ENCODE measurements around the gene MRTO4.
"Not testable (repeated sequence)": the region's sequence is repeated elsewhere in the genome, so short reads cannot be mapped to it uniquely, and the experiment has no call there.

Gene MRTO4

DNA sequence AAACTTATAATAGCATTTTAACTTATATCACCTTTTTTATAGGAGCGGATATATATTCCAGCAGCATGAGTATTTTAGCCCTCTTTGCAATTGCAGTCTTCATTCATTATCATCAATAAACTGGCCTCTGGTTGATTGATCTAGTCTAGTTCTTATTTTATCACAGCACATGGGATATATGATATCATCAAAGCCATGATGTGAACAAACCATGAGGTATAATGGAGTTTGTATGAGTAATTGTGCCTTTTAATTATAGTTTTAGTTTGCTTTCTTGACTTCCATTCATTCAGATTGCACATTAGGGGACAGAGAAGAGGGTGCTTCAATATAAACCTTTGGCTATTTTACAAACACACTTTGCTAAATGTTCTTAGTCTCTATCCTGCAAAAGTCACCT, 38.0 kb upstream of the MRTO4 start:
- no peak overlapping the region for H3K4me3 ChIP-seq (ENCODE audit: low read length)
- DNase-seq (ENCODE audit: low read depth): no peak
- TF ChIP-seq, protein P1, sequence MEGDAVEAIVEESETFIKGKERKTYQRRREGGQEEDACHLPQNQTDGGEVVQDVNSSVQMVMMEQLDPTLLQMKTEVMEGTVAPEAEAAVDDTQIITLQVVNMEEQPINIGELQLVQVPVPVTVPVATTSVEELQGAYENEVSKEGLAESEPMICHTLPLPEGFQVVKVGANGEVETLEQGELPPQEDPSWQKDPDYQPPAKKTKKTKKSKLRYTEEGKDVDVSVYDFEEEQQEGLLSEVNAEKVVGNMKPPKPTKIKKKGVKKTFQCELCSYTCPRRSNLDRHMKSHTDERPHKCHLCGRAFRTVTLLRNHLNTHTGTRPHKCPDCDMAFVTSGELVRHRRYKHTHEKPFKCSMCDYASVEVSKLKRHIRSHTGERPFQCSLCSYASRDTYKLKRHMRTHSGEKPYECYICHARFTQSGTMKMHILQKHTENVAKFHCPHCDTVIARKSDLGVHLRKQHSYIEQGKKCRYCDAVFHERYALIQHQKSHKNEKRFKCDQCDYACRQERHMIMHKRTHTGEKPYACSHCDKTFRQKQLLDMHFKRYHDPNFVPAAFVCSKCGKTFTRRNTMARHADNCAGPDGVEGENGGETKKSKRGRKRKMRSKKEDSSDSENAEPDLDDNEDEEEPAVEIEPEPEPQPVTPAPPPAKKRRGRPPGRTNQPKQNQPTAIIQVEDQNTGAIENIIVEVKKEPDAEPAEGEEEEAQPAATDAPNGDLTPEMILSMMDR (conservative IDR thresholded peaks at IDR 0.05; ENCODE audit: low read depth, low read length): no peak

- DNase-seq (ENCODE audit: low read depth); H3K4me3 ChIP-seq (ENCODE audit: low read length): not testable (repeated sequence)
Measured at GRCh38 chr1:19216585-19216984, 35.0 kb upstream of the MRTO4 start.

- no peak for DNase-seq (ENCODE audit: low read depth)
- no peak overlapping the region for H3K4me3 ChIP-seq (ENCODE audit: low read length)
- TF ChIP-seq, protein P1 (conservative IDR thresholded peaks at IDR 0.05; ENCODE audit: low read depth, low read length): no peak
Measured at GRCh38 chr1:19219451-19219850, 32.2 kb upstream of the MRTO4 start.

DNA sequence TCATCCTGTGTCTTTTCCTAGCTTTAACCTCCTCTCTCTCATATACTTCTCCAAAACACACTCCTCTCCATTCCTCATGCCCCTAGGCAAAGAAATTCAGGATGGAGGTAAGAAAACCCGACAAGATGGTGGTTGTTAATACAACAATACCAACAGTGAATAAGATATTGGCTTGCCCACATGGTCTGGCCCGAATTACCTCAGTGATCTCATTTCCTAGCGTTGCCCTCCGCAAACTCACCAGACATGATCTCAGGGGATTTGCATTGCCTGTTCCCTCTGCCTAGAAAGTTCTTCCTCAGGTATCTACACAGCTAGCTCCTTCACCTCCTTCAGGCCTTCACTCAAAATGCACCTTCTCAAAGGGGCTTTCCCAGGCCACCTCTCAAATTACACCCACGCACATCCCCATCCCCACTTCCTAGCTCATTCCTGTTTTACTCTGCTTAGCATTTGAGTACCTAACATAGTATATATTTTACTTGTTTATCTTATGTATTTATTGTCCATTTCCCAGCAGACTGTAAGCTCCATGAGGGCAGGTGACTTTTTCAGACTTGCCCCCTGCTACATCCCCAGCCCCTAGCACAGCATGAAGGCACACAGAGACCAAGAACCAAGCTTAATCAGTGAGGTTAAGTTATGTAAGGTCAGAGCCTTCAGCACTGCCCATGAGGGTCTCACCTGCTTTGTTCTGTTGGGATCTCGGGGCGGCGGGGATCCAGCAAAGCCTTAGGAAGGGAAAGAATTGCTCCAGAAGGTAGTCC, 31.3 kb upstream of the MRTO4 start:
- TF ChIP-seq, protein P1 (conservative IDR thresholded peaks at IDR 0.05; ENCODE audit: low read depth, low read length): no peak
- DNase-seq (ENCODE audit: low read depth): no peak
- H3K4me3 ChIP-seq (ENCODE audit: low read length): no peak overlapping the region

GRCh38 chr1:19220991-19221390, 30.6 kb upstream of the MRTO4 start:
- TF ChIP-seq, protein P1 (conservative IDR thresholded peaks at IDR 0.05; ENCODE audit: low read depth, low read length): no peak
- DNase-seq (ENCODE audit: low read depth): no peak
- no peak overlapping the region for H3K4me3 ChIP-seq (ENCODE audit: low read length)

DNA sequence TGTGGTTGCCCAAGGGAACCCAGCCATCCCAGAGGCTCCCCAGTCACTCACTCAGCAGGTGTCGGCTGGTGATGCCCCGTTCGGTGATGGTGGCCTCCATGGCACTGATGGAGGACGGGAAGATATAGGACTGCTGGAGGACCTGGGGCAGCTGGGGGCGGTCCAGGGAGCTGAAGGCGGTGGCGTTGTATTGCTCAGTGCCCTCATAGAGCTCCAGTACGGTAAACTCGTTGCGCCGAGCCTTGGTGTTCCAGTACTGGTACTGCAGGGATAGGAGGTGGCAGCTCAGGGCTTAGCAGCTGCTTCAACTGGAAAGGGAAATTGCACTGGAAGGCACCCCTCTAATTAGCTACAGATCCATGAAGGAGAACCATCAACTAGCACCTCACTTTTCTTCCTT, 29.0 kb upstream of the MRTO4 start:
- no peak overlapping the region for H3K4me3 ChIP-seq (ENCODE audit: low read length)
- TF ChIP-seq, protein P1 (conservative IDR thresholded peaks at IDR 0.05; ENCODE audit: low read depth, low read length): no peak
- DNase-seq (ENCODE audit: low read depth): no peak

DNA sequence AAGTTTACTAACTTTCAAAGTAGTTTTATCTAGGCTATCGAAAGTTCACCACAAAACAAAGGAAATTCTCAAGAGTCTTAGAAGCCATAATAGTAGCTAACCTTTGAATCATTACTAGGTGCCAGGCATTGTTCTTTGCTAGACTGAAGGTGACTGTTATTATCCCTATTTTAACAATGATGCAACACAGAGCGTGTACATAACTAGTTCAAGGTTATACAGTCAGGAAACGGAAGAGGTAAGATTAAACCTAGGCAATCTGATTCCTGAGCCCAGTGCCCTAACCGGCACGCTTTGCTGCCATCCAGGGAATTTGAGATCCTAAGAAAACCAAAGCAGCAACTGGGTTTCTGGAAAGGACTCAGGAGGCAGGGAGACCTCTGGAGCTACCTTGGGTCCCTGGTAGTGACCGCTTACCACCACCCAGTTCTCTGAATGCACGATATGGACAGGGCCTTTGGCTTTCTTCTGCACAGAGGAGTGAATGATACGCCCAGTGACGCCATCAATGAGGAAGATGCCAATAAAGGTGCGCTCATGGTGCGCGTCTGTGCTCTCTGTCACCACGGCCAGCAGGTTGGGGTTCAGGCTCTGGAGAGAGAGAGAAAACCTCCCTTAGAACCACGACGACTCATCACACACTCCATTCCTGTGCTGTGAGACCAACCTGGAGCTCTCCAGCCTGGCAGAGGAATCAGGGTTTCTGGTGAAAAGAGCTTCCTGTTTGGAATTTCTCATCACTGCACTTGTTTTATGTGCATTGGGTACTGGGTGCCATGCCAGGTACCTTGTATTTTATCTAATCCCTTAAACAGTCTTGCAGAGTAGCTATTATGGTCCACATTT, 28.4 kb upstream of the MRTO4 start:
- TF ChIP-seq, protein P1 (conservative IDR thresholded peaks at IDR 0.05; ENCODE audit: low read depth, low read length): no peak
- DNase-seq (ENCODE audit: low read depth): no peak
- H3K4me3 ChIP-seq (ENCODE audit: low read length): no peak overlapping the region
